SHP77 (cell line): ENCODE results near the gene DCXR.
A peak's percentile ranks its signal among the peaks of the same experiment; 100 is the strongest.

Experiments
- DNase-seq, 2 experiments: peaks; one replicate each; lab custom pipeline; 2025; lab: John Stamatoyannopoulos, UW

DCXR gene

DNA sequence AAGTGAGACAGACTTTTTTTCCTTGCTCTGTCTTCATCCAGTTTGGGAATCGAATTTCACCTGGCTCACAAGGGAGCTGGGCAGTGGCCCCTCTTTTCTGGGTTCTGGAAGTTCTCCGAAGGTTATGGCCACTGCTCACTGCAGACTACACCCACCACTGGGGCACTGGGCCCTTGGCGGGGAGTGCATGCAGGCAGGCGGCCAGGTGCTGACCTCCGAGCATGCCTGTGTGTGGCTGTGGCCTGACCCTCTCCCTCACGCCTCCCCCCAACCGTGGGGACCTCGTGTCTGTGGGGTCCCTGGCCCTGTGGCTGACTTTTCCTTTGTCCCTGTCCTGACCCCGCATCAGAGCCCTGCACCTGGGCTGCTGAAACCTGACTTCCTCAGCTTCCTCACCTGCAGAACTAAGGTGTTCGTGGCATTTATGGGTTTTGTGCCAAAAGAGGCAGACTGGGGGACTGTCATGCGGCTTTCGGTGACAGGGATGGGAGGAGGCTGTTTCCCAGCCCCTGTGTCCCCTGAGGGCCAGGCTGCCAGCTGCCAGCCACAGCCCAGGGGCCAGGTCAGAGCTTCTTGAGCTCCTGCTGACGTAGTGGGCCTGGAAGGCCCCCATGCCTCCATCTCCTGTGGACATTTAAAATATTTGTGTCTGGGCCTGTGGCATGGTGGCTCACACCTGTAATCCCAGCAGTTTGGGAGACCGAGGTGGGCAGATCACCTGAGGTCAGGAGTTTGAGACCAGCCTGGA lies 38.6 kb downstream of the DCXR start:
- DNase-seq = no peak

DNA sequence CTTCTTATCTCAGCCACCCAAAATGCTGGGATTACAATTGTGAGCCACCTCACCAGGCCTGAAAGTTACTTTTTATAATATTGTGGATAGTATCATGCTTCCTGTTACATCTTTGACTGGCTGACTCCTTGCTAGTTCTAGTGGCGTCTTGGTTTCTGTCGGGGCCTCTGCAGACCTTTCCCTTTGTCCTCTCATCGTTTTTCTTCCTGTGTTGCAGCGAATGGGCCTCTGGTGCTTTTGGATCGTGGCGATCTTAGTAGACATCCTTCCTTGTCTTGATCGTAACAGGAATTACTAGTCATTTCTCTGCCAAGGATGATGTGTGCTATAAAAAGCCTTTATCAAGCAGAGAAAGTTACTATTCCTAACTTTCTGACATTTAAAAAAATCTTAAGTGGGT lies 39.3 kb downstream of the DCXR start:
- DNase-seq = no peak

DNA sequence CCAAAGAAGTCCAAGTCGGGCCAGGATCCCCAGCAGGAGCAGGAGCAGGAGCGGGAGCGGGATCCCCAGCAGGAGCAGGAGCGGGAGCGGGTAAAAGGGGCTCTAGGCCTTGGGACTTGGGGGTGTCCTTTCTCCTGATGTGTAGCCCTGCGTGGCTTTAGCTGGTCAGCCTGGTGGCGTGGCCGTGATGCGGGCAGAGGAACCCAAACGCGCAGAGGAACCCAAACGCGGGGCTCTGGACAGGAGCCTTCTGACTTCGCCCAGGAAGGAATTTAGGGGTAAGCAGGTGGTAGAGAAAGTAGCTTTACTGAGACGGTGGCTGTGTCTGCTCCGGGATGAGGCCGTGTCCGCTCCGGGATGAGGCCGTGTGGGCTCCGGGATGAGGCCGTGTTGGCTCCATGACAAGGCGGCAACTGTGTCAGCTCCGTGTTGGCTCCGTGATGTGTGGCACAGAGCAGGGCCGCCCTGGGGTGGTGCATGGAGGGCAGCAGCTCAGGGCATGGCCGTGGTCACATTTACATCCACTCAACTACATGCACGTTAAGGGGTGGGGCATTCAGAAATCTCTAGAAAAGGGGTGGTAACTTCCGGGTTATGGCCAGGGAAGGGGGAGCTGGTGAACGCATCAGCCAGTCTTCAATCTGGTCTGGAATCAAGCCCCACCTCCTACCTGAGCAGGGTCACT lies 40.6 kb downstream of the DCXR start:
- DNase-seq = no peak

DNA sequence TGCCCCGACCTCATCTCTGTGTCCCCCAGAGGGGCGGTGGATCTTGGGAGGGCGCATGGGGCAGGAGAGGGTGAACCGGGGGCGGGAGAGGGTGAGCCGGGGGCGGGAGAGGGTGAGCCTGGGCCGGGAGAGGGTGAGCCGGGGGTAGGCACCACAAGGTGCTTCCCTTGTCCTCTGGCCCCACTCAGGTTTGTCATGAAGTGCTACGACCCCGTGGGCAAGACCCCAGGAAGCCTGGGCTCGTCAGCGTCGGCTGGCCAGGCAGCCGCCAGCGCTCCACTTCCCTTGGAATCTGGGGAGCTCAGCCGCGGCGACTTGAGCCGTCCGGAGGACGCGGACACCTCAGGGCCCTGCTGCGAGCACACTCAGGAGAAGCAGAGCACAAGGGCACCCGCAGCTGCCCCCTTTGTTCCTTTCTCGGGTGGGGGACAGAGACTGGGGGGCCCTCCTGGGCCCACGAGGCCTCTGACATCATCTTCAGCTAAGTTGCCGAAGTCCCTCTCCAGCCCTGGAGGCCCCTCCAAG lies 41.2 kb downstream of the DCXR start:
- no peak for DNase-seq

DNA sequence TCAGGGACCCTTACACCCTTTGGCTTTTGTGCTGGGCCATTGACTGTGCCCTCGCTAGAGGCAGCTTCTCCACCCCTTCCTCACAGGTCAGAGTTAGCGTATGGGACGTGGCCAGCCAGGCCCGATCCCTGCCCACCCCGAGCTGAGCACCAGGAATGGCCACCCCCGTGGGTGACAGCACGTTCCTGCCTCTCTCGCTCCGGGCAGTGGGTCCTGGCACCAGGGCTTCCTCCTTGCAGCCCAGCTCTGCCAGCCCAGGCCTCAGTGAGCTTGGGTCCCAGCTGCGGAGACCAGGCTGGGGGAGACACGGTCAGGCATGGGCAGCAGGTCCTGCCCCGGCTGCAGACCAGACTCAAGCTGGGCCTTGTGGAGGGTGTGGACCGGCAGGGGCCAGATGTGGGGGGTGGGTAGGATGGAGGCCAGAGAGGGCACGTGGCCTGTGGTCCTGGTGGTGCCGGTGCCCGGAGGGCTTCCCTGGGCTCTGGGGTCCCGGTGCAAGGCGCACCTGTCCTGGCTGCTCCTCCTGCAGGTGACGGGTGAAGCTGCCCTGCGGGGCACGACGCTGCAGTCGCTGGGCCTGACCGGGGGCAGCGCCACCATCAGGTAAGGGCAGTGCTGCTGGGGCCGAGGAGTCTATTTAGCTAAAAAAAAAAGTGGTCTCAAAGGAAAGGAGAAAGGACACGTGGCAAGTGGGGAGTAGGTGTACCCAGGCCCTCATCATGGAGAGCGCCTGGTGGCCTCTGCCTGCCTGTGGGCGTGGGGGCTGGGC lies 41.9 kb downstream of the DCXR start:
- DNase-seq = no peak

DNA sequence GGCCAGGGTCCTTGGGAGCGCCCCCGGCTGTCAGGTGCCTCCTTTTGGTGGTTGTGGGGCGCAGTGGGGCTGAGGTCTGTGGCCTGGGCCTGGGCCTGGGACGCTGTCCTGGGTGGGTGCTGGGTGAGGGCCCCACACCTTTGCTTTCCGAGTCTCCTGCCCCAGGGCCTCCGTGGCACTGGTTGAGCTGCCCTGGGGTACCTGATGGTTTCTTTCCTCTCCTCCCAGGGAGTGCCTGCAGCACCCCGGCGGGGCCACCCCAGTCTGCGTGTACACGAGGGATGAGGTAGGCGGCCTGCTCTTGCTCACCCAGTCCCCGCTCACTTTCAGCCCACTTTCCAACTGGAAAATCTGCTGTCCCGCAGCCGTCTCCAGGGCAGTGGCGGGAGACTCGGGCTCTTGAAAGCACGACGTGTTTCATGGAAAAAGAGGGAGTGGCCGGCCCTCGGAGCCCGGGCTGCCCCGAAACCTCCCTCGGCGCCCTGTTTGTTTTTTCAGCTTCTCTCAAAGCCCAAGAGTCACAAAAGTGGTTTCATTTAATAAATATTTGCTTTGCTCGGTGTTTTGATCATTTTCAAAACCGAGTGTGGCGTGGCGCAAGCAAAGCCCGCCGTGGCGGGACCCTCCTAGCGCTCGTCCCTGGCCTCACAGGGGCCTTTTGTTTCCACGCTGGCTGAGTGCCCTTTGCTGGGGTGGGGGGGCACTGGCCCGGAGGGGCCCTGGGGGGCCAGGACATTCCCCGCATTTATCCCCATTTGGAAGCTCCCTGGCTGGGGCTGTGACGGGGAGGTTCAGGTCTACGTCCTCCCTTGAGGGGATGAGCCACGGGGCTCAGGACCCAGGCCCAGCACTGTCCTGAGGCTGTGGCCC lies 42.7 kb downstream of the DCXR start:
- no peak for DNase-seq

DNA sequence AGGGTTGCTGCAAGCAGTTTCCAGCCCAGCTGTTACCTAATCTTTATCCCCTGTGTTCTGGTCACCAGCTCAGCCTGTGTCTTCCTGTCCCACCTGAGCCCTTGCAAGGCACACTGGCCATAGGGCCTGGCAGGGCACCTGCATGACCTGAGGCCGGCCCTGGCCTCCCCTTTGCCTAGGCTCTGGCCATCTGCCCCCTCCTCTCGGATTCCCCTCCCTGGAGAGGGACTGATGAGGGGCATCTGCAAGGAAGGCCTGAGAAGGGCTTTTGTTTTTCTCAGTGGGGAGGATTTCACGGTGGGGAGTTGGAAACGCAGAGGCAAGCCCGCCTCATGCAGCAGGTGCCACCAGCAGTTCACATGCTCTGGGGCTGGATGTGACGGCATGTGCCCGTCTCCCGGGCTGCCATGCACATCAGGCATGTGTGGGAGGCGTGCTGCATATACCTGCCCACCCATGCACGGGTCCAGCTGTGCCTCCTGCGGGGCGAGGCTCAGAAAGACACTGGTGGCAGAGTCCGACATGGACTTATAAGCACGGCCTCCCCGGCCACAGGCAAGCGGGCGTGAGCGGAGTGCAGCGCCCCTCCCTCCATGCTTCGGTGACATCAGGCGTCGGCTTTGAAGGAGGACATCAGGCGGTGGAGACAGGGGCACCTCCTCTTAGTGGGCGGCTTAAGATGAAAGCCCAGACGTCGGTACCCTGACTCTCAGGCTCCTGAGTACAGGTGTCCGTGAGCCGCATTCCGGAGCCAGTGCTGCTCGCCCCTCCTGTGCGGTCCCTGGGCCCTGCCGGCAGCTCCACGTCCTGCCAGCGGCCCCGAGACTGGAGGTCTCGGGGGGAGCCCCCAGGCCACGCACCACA lies 43.5 kb downstream of the DCXR start:
- no peak for DNase-seq

DNA sequence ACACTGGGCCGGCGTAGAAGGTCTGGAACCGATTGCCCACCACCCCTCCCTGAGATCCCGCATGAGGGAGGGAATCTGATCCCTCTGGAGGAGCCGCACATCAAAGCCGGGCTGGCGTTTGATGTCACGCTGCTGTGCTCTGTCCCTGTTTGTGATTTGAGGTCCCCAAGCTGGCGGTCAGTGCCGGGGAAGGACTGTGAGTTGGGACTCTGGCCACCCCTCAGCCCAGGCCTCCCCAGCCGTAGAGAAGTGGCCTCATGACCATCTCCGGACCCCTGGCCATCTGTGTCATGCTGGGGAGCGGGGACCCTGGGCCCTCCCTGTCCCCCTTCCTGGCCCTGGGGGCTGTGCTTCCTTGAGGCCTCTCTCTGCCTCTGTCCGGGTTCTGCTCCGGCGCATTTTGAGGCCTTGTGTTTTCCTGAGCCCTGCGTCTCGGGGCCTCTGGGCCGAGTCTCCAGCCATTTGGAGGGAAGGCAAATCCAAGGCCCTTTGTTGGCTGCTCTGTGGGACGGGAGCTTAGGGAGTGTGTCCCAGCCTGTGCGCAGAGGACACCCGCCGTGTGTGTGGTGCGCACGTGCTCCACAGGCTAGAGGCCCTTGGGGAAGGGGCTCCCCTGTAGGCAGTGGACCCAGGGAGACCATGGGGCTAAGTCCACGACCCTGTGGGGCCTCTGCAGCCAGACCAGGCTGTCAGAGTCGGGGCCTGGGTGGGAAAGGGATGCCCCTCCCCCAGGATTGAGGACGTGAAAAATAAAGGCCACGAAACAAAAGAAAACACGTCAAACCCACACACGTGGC lies 45.0 kb downstream of the DCXR start:
- DNase-seq = no peak

DNA sequence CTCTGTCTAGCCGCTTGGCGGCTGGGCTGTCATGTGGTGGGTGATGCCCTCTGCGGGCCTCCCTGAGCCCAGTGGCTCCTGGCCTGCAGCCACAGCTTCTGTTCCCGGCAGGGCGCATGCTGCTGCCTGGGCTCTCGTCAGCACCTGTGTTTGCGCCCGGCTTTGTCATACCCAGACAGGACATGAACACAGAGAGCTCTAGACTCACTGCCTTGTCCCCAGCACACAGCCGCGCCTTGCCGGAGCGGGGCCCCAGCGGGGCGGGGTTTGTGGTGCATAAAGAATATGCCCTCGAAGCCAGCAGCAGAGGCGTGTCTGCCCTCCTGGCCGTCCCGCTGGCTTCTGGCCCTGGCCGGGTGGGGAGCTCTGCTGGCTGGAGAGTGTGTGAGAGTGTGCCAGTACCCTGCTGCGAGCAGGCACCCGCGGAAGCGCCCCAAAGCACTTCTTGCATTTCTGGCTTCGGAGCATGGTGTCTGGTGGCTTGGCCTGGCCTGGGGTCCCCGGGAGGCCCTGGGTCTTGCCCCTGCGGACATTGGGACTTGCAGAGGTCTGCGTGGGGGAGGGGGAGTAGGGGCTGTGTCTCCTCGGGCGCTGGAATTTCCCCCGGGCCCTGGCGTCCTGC lies 45.7 kb downstream of the DCXR start:
- DNase-seq = peak; percentile 98 to 99

DNA sequence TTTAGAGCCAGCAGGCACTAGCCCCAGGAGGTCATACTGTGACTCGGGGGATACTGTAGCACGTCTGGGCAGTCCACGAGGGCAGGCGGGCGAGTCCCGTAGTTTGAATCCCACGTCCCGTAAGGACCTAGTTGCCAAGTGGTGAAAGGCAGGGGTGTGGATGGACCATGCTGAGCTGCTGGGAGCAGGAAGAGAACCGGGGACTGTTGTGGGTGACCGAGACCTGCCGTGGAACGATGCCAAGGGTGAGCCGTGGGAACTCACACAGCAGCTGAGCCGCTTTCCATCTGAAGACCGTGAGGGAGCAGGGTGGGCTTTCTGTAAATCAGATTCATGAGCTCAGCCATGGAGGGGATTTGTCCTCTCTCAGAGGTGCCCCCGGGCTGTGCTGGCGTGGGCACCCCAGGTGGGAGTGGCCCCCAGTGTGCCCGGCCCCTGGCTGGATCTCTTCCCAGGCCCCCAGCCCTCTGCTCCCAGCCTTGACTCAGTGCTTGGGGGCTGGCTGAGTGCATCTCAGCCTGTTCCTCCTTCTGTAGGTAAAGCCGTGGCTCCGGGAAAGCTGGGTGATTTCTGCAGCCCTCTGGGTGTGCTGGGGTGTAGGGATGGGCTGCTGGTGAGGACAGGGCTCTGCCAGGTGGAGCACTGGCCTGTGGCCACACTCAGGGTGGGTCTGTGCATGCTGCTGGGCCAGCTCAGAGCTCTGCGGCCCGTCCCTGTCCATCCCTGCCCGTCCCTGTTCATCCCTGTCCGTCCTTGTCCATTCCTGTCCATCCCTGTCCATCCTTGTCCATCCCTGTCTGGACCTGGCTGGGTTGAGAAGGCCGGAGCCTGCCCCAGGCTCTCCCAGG lies 46.4 kb downstream of the DCXR start:
- no peak for DNase-seq

DNA sequence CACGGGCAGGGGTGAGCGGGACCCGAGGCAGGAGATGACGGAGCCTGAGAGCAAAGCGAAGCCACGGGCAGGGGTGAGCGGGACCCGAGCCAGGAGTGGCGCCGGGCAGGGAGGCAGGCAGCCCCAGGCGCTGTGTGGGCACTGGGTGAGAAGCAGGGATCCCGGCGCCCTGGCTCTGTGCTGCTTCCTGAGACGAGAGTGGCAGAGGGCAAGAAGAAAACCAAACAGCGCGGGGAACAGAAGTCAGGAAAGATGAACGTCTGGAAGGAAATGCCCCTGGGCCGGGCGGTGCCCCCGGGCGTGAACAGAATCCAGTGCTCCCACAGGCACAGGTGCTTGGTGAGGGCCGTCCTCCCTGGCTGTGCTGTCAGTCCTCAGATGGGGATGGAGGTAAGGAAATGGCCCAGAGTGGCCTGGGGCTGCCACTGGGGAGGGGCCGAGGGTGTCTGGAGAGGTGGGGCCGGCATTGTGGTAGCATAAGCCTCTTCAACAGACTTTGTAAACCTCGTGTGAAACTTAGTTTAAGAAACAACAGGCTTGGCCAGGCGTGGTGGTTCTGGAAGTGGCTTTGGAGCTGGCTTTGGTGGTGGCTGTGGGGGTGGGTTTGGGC lies 50.2 kb downstream of the DCXR start:
- DNase-seq = no peak

DNA sequence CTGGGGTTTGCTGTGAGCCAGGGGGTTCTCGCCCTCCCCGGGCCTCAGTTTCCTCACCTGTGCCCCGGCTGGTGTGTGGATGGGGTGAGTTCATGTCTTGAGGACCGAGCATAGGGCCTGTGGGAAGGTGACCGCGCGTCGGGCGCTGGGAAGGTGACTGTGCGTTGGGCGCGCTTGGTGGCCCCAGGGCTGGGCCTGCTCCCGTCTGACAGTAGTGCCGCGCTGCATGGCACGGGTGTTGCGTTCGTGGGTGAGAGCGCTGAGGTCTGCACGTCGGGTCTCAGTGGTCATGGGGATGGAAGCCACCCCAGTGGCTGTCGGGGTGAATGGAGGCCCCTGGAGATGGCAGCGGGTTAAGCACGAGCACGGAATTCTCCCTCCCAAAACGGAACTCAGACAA lies 50.9 kb downstream of the DCXR start:
- DNase-seq = no peak
